NCI-H1048 (cell line): ENCODE data around the gene CHMP3.
"Not testable (repeated sequence)": the region's sequence is repeated elsewhere in the genome, so short reads cannot be mapped to it uniquely, and the experiment has no call there.

ENCODE experiments used
- DNase-seq: peaks from one replicate; lab custom pipeline; 2025; lab: John Stamatoyannopoulos, UW

CHMP3 gene

GRCh38 chr2:86507600-86507999 lies 55.6 kb downstream of the CHMP3 start:
- no peak for DNase-seq

GRCh38 chr2:86500325-86501083 lies 62.7 kb downstream of the CHMP3 start:
- DNase-seq, result no peak

GRCh38 chr2:86499326-86499725 lies 63.9 kb downstream of the CHMP3 start:
- no peak for DNase-seq

GRCh38 chr2:86498468-86499260 lies 64.6 kb downstream of the CHMP3 start:
- no peak for DNase-seq

GRCh38 chr2:86496391-86496790 lies 66.9 kb downstream of the CHMP3 start:
- DNase-seq, result not testable (repeated sequence)

GRCh38 chr2:86492048-86492453 lies 71.2 kb downstream of the CHMP3 start:
- DNase-seq, result no peak

- no peak for DNase-seq
Measured at GRCh38 chr2:86491088-86491487, 72.2 kb downstream of the CHMP3 start.

GRCh38 chr2:86490245-86490644 lies 73.0 kb downstream of the CHMP3 start:
- no peak for DNase-seq

- no peak for DNase-seq
Measured at GRCh38 chr2:86489542-86489941, 73.7 kb downstream of the CHMP3 start.

GRCh38 chr2:86488561-86489250 lies 74.5 kb downstream of the CHMP3 start:
- no peak for DNase-seq

GRCh38 chr2:86487062-86487461 lies 76.2 kb downstream of the CHMP3 start:
- no peak for DNase-seq

GRCh38 chr2:86485802-86486201 lies 77.4 kb downstream of the CHMP3 start:
- DNase-seq, result no peak

- no peak for DNase-seq
Measured at GRCh38 chr2:86485103-86485502, 78.1 kb downstream of the CHMP3 start.

- DNase-seq, result no peak
Measured at GRCh38 chr2:86484385-86484784, 78.9 kb downstream of the CHMP3 start.

GRCh38 chr2:86482034-86482433 lies 81.2 kb downstream of the CHMP3 start:
- DNase-seq, result no peak

GRCh38 chr2:86480105-86480504 lies 83.1 kb downstream of the CHMP3 start:
- DNase-seq, result no peak

- DNase-seq, result no peak
Measured at GRCh38 chr2:86477349-86477748, 85.9 kb downstream of the CHMP3 start.

GRCh38 chr2:86476918-86477317 lies 86.3 kb downstream of the CHMP3 start:
- no peak for DNase-seq

- DNase-seq, result no peak
Measured at GRCh38 chr2:86476092-86476491, 87.2 kb downstream of the CHMP3 start.

- DNase-seq, result no peak
Measured at GRCh38 chr2:86471637-86472036, 91.6 kb downstream of the CHMP3 start.

GRCh38 chr2:86470890-86471289 lies 92.4 kb downstream of the CHMP3 start:
- DNase-seq, result no peak

GRCh38 chr2:86468162-86469033 lies 94.8 kb downstream of the CHMP3 start:
- no peak for DNase-seq
